Stomach (tissue), 9 donors: ENCODE data around the gene UBE2Q2. TPM values are rescaled to one million over a fixed set of nuclear protein-coding genes. Genes with fewer than 3 reads are reported as not detected.
"Not testable (repeated sequence)": the region's sequence is repeated elsewhere in the genome, so short reads cannot be mapped to it uniquely, and the experiment has no call there.

Experiments used
- DNase-seq, 2 donors: peaks; one replicate each; pipeline versions ENCODE4 v3.0.0 to v3.0.0-alpha.2; 2013 to 2019
- H3K27ac ChIP-seq, 5 donors: fragments of 200-600 bp in 4 of 5; sonication (generic) in 4 of 5; one replicate each; pipeline ENCODE4 v1.5.1; 2013 to 2019; ENCODE audit warnings: mild to moderate bottlenecking in 1 of 5, moderate library complexity in 1 of 5
- H3K27me3 ChIP-seq, 3 donors: fragments of 200-600 bp; sonication (generic); one replicate each; pipeline ENCODE4 v1.5.1; 2017 to 2019; ENCODE audit warnings: mixed run types in 1 of 3
- H3K36me3 ChIP-seq, 4 donors: fragments of 200-600 bp; sonication (generic); 1 replicate in 3 of 4; 2 replicates in 1 of 4; pipeline ENCODE4 v1.5.1; 2016 to 2019
- H3K4me1 ChIP-seq, 4 donors: fragments of 200-600 bp; sonication (generic); one replicate each; pipeline ENCODE4 v1.5.1; 2016 to 2019
- H3K4me3 ChIP-seq, 4 donors: fragments of 200-600 bp; sonication (generic) in 3 of 4; one replicate each; pipeline ENCODE4 v1.5.1; 2016 to 2019; ENCODE audit warnings: mild to moderate bottlenecking in 1 of 4
- H3K9me3 ChIP-seq, 4 donors: fragments of 200-600 bp; sonication (generic); one replicate each; pipeline ENCODE4 v1.5.1; 2016 to 2019
- EP300 ChIP-seq: sonication (generic); formaldehyde crosslinking; IDR thresholded peaks from one replicate; pipeline ENCODE4 v1.6.1; 2017; ENCODE audit warnings: antibody characterized with exemption
- POLR2A ChIP-seq, 4 donors: fragments of 450-650 bp; IDR thresholded peaks; one replicate each; pipeline ENCODE4 v1.6.1; 2016; ENCODE audit warnings: antibody characterized with exemption in 4 of 4, control low read depth in 2 of 4, mild to moderate bottlenecking in 1 of 4, moderate library complexity in 1 of 4
- POLR2AphosphoS5 ChIP-seq, 3 donors: sonication (generic); formaldehyde crosslinking; IDR thresholded peaks; one replicate each; pipeline ENCODE4 v1.6.1; 2016; ENCODE audit warnings: antibody characterized with exemption in 3 of 3
- WGBS, 5 donors: extraction: QIAGEN DNeasy Blood & Tissue Kit in 3 of 5; methylation state at CpG; one replicate each; pipeline versions ENCODE4 v1.1.5 to v1.1.7; 2013 to 2018; 5-methylcytosine and 5-hydroxymethylcytosine counted together
- intact Hi-C: fragments of 100-400 bp; cut with DNase I; formaldehyde crosslinking; loops from one replicate; pipeline ENCODE4 v1.15.1; 2023; ENCODE audit warnings: low total_unique reads
- polyA plus RNA-seq, 3 donors: library from polyadenylated mRNA; stranded (reverse); fragments of 200-250 nt; gene quantifications; one replicate each; pipeline ENCODE4 v1.2.3, GENCODE V29; 2013
- total RNA-seq, 5 donors: library from RNA; depleted of rRNA; stranded (reverse); fragments of >200 nt; gene quantifications; one replicate each; pipeline versions ENCODE4 v1.1.0 to v1.2.3, GENCODE V29; 2014 to 2016
- TF ChIP-seq, protein P1 (sequence below), 7 experiments: fragments of 450-650 bp in 4 of 7; fragments of 200-600 bp in 3 of 7; sonication (generic) in 3 of 7; IDR thresholded peaks; one replicate each; pipeline ENCODE4 v1.5.1; 2016 to 2019; ENCODE audit warnings: antibody characterized with exemption in 7 of 7, control low read depth in 2 of 7, mild to moderate bottlenecking in 1 of 7
- donor health status: healthy with polysubstance abuse.
- donor health status: Bipolar disorder and iron deficiency.
- donor health status: healthy.

The UBE2Q2 gene
- total and polyA plus RNA-seq, 8 donors: 9.0 to 52.0 (median 33.8) TPM

DNA sequence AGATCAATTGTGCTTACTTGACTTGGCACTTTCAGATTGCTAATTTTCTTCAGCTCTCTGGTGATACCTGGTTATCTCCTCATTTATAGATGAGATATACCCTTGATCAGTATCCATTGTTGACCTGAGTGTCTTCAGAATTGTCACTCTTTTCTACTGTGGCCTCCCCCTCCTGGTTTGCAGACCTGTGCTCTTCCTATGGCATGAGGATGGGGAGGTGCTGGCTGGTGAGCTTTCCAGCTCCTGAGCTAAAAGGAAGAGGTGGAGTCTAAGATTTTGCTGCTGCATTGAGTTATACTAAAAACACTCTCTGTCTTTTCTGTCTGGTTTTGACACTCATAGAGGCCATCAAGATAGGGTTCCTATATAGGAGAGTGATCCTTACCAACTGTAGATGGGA, 23.7 kb downstream of the UBE2Q2 start:
- H3K4me1 ChIP-seq: peaks cover 0 to 10% (median 5%) of the 10 kb centered on the region in 4 donors
- intact Hi-C loops: no loop called here
- H3K4me3 ChIP-seq: no peak overlapping the region
- peaks cover 0 to 26% (median 20%) of the 10 kb centered on the region in 4 donors for H3K36me3 ChIP-seq
- TF ChIP-seq POLR2AphosphoS5 (IDR thresholded peaks at IDR 0.05): no peak
- TF ChIP-seq POLR2A (IDR thresholded peaks at IDR 0.05): no peak
- TF ChIP-seq, protein P1, sequence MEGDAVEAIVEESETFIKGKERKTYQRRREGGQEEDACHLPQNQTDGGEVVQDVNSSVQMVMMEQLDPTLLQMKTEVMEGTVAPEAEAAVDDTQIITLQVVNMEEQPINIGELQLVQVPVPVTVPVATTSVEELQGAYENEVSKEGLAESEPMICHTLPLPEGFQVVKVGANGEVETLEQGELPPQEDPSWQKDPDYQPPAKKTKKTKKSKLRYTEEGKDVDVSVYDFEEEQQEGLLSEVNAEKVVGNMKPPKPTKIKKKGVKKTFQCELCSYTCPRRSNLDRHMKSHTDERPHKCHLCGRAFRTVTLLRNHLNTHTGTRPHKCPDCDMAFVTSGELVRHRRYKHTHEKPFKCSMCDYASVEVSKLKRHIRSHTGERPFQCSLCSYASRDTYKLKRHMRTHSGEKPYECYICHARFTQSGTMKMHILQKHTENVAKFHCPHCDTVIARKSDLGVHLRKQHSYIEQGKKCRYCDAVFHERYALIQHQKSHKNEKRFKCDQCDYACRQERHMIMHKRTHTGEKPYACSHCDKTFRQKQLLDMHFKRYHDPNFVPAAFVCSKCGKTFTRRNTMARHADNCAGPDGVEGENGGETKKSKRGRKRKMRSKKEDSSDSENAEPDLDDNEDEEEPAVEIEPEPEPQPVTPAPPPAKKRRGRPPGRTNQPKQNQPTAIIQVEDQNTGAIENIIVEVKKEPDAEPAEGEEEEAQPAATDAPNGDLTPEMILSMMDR (IDR thresholded peaks at IDR 0.05): no peak
- no peak for TF ChIP-seq EP300
- H3K27me3 ChIP-seq: no peaks in the 10 kb centered on the region
- no peaks in the 10 kb centered on the region for H3K9me3 ChIP-seq
- no peak for DNase-seq
- no peak overlapping the region for H3K27ac ChIP-seq

DNA sequence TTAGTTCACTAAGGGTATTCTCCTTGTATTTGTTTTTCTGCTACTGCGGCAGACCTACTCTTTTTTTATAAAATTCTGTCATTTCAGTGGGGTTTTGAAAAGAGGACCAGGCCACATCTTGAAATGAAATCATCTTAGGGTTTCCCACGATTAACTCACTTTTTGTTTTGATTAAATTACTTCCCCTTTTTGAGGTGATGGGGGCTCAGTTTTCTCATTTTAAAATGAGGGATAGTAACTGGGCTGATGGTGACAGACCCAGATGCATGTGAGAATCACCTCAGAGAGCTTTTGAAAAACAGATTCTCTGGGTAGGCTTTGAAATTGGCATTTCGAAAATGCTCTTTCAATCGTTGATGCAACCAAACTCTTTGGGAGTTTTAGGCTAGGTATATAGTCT, 24.2 kb downstream of the UBE2Q2 start:
- no peaks in the 10 kb centered on the region for H3K9me3 ChIP-seq
- 71 to 76% (median 74%) methylated on average over 4 of the region's 4 CpGs for WGBS, 5 donors
- no peak for TF ChIP-seq EP300
- no peak for TF ChIP-seq POLR2A (IDR thresholded peaks at IDR 0.05)
- TF ChIP-seq POLR2AphosphoS5 (IDR thresholded peaks at IDR 0.05): no peak
- TF ChIP-seq, protein P1 (IDR thresholded peaks at IDR 0.05): no peak
- H3K36me3 ChIP-seq: peaks cover 0 to 26% (median 20%) of the 10 kb centered on the region in 4 donors
- H3K27ac ChIP-seq: no peak overlapping the region
- no peak overlapping the region for H3K4me3 ChIP-seq
- H3K27me3 ChIP-seq: no peaks in the 10 kb centered on the region
- intact Hi-C loops: no loop called here
- DNase-seq: no peak
- H3K4me1 ChIP-seq: peaks cover 0 to 10% (median 5%) of the 10 kb centered on the region in 4 donors

DNA sequence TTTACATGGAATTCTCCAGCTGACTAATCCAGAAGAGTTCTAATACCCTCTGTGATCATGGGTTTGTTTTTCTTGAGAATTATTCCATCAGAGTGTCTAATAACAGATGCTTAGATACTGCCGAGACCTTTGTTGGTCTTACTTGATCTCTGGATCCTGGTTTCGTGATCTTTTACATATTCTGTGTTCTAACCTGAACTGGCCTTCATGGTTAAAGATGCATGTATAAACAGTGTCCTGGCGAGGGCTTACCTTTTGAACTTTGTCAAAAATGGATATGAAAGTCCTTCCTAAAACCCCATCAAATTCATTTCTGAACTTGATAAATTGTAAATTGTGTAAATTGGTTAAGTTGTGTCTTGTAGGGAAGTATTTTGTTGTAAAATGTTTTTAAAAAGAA, 24.8 kb downstream of the UBE2Q2 start:
- no peaks in the 10 kb centered on the region for H3K27me3 ChIP-seq
- TF ChIP-seq, protein P1 (IDR thresholded peaks at IDR 0.05): no peak
- no peak overlapping the region for H3K4me3 ChIP-seq
- intact Hi-C loops: no loop called here
- no peak for DNase-seq
- 79 to 91% (median 88%) methylated on average over 3 of the region's 3 CpGs for WGBS, 5 donors
- no peaks in the 10 kb centered on the region for H3K9me3 ChIP-seq
- peaks cover 0 to 26% (median 20%) of the 10 kb centered on the region in 4 donors for H3K36me3 ChIP-seq
- H3K4me1 ChIP-seq: peaks cover 0 to 9% (median 3%) of the 10 kb centered on the region in 4 donors
- no peak overlapping the region for H3K27ac ChIP-seq

DNA sequence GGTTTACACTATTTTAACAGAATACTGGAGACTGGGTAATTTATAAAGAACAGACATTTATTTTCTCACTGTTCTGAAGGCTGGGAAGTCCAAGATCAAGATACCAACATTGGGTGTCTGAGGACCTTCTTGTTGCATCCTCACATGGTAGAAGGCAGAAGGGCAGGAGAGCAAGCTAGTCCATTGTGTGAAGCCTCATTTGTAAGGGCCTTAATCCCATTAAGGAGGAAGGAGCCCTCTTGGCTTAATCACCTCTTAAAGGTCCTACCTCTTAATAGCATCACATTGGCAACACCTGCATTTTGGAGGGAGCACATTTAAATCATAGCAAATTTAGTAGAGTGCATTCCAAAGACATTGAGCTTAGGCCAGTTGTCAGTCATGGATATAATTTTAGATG, 26.2 kb downstream of the UBE2Q2 start:
- Histone ChIP-seq H3K4me3 (no peak overlapping the region), H3K36me3 (peaks cover 3 to 37% (median 30%) of the 10 kb centered on the region in 4 donors), H3K27ac (no peak overlapping the region), H3K9me3 (no peaks in the 10 kb centered on the region), H3K27me3 (no peaks in the 10 kb centered on the region), H3K4me1 (peaks cover 0 to 9% (median 2%) of the 10 kb centered on the region in 4 donors)
- no peak for TF ChIP-seq EP300
- TF ChIP-seq POLR2A (IDR thresholded peaks at IDR 0.05): no peak
- no peak for TF ChIP-seq POLR2AphosphoS5 (IDR thresholded peaks at IDR 0.05)
- TF ChIP-seq, protein P1 (IDR thresholded peaks at IDR 0.05): no peak
- intact Hi-C loops: no loop called here
- DNase-seq: no peak

DNA sequence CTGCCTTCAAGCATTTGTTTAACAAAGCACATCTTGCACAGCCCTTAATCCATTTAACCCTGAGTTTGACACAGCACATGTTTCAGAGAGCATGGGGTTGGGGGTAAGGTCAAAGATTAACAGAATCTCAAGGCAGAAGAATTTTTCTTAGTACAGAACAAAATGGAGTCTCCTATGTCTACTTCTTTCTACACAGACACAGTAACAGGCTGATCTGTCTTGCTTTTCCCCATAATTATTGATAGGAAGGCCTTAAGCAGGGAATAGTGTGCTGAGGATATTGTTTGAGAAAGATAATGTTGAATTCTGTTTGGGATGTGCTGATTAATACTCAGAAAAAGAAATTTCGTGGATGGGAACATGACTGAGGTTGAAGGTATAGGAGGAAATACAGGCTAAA, 28.3 kb downstream of the UBE2Q2 start:
- H3K9me3 ChIP-seq, H3K27ac ChIP-seq, H3K4me1 ChIP-seq, DNase-seq, H3K4me3 ChIP-seq, intact Hi-C loops, H3K27me3 ChIP-seq: not testable (repeated sequence)
- WGBS, 5 donors: 85 to 94% (median 88%) methylated on average over 1 of the region's 1 CpG
- H3K36me3 ChIP-seq: peaks cover 8 to 52% (median 47%) of the 10 kb centered on the region in 4 donors
